IPS DF 4.7 (cell line): Measurements from ENCODE around the gene DOK4.
"Not testable (repeated sequence)": the region's sequence is repeated elsewhere in the genome, so short reads cannot be mapped to it uniquely, and the experiment has no call there.

Experiments
- DNase-seq: peaks from one replicate; pipeline ENCODE4 v3.0.0-alpha.2; 2013; ENCODE audit warnings: low spot score; ENCODE audit errors: extremely low read depth

Gene DOK4

GRCh38 chr16:57447186-57447962, 38.9 kb downstream of the DOK4 start, which contains the start of the genes CIAPIN1 and COQ9:
CIAPIN1 (minus strand) TSS chr16:57447385; CDS start chr16:57440928, 6,457 bp downstream.
COQ9 (plus strand) TSS chr16:57447479; CDS start chr16:57447506, 27 bp downstream.
- no peak for DNase-seq

GRCh38 chr16:57446531-57447185, 39.6 kb downstream of the DOK4 start:
- DNase-seq: no peak

- DNase-seq: no peak
Measured at GRCh38 chr16:57445510-57445909, 40.8 kb downstream of the DOK4 start.

GRCh38 chr16:57444711-57445110, 41.6 kb downstream of the DOK4 start:
- no peak for DNase-seq

- DNase-seq: not testable (repeated sequence)
Measured at GRCh38 chr16:57440551-57440950, 45.7 kb downstream of the DOK4 start.

GRCh38 chr16:57439947-57440346, 46.3 kb downstream of the DOK4 start:
- not testable (repeated sequence) for DNase-seq

- DNase-seq: no peak
Measured at GRCh38 chr16:57435838-57436237, 50.5 kb downstream of the DOK4 start.

GRCh38 chr16:57434003-57434402, 52.3 kb downstream of the DOK4 start:
- DNase-seq: no peak

- DNase-seq: no peak
Measured at GRCh38 chr16:57432989-57433388, 53.3 kb downstream of the DOK4 start.

- DNase-seq: no peak
Measured at GRCh38 chr16:57432505-57432904, 53.8 kb downstream of the DOK4 start.

- no peak for DNase-seq
Measured at GRCh38 chr16:57430955-57431354, 55.3 kb downstream of the DOK4 start.

GRCh38 chr16:57427824-57428223, 58.5 kb downstream of the DOK4 start:
- DNase-seq: no peak

- no peak for DNase-seq
Measured at GRCh38 chr16:57427307-57427706, 59.0 kb downstream of the DOK4 start.

GRCh38 chr16:57426356-57426755, 59.9 kb downstream of the DOK4 start:
- DNase-seq: no peak

- no peak for DNase-seq
Measured at GRCh38 chr16:57424583-57424982, 61.7 kb downstream of the DOK4 start.

GRCh38 chr16:57423152-57423551, 63.1 kb downstream of the DOK4 start:
- no peak for DNase-seq

GRCh38 chr16:57422026-57422944, 64.0 kb downstream of the DOK4 start:
- DNase-seq: no peak
